ENCODE results near the gene KRTAP16-1.
"Not testable (repeated sequence)": the region's sequence is repeated elsewhere in the genome, so short reads cannot be mapped to it uniquely, and the experiment has no call there.

The KRTAP16-1 gene

DNA sequence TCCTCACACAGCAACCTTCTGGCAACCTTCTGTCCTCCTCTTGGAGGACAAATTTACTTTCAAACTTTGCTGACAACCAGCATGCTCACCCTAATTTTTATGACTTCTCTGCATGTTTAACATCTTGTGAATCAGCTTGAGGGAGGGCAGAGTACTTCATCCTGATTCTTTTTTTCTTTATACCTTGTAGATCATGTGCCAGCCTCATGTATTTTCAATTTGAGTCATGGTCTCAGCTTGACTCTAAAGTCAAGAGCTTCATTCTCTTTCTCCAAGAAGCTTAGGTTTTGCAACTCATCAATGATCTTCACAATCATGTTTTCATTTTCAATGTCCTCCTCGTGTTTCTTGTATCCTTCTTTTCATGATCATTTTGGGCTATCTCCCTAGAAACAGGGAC is 37.3 kb downstream of the KRTAP16-1 start:
- Histone ChIP-seq H2AFZ (ENCODE audit: low read length) (no peak overlapping the region), H3K79me2 (ENCODE audit: low read length) (no peaks in the 10 kb centered on the region), H3F3A (ENCODE audit: insufficient read depth, low read length) (no peaks in the 10 kb centered on the region), H3K4me1 (ENCODE audit: low read length) (no peaks in the 10 kb centered on the region), H3K9ac (ENCODE audit: low read length) (no peak overlapping the region), H3K27ac (ENCODE audit: low read length) (no peak overlapping the region), H3K9me2 (replicated peaks; ENCODE audit: insufficient read depth, low read length) (no peaks in the 10 kb centered on the region), H4K20me1 (ENCODE audit: insufficient read depth, low read length) (no peaks in the 10 kb centered on the region), H3K4me3 (ENCODE audit: low read length) (no peak overlapping the region), H3K27me3 (replicated peaks; ENCODE audit: insufficient read depth, low read length) (no peaks in the 10 kb centered on the region), H3K4me2 (ENCODE audit: low read depth, low read length) (no peak overlapping the region), H3K36me3 (replicated peaks; ENCODE audit: insufficient read depth, low read length) (no peaks in the 10 kb centered on the region), H3K9me3 (replicated peaks; ENCODE audit: insufficient read depth, low read length) (no peaks in the 10 kb centered on the region)
- TF ChIP-seq, protein P1, sequence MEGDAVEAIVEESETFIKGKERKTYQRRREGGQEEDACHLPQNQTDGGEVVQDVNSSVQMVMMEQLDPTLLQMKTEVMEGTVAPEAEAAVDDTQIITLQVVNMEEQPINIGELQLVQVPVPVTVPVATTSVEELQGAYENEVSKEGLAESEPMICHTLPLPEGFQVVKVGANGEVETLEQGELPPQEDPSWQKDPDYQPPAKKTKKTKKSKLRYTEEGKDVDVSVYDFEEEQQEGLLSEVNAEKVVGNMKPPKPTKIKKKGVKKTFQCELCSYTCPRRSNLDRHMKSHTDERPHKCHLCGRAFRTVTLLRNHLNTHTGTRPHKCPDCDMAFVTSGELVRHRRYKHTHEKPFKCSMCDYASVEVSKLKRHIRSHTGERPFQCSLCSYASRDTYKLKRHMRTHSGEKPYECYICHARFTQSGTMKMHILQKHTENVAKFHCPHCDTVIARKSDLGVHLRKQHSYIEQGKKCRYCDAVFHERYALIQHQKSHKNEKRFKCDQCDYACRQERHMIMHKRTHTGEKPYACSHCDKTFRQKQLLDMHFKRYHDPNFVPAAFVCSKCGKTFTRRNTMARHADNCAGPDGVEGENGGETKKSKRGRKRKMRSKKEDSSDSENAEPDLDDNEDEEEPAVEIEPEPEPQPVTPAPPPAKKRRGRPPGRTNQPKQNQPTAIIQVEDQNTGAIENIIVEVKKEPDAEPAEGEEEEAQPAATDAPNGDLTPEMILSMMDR (IDR thresholded peaks at IDR 0.05; ENCODE audit: low read length), result no peak
- no peak for TF ChIP-seq EZH2 (optimal IDR thresholded peaks at IDR 0.05; ENCODE audit: low read depth, low read length)
- no peak for TF ChIP-seq EZH2phosphoT487 (IDR thresholded peaks at IDR 0.05; ENCODE audit: low read length)
- DNase-seq, result no peak

DNA sequence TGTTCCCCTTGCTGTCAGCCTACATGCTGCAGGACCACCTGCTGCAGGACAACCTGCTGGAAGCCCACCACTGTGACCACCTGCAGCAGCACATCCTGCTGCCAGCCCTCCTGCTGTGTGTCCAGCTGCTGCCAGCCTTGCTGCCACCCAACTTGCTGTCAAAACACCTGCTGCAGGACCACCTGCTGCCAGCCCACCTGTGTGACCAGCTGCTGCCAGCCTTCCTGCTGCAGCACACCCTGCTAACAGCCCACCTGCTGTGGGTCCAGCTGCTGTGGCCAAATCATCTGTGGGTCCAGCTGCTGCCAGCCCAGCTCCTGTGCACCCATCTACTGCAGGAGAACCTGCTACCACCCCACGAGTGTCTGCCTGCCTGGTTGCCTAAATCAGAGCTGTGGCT is 37.8 kb downstream of the KRTAP16-1 start:
- H3K27ac ChIP-seq (ENCODE audit: low read length); H3K9ac ChIP-seq (ENCODE audit: low read length); H3K79me2 ChIP-seq (ENCODE audit: low read length); H4K20me1 ChIP-seq (ENCODE audit: insufficient read depth, low read length); H3K4me3 ChIP-seq (ENCODE audit: low read length); H3K36me3 ChIP-seq (replicated peaks; ENCODE audit: insufficient read depth, low read length); H3K4me1 ChIP-seq (ENCODE audit: low read length); H3K4me2 ChIP-seq (ENCODE audit: low read depth, low read length); H3K9me2 ChIP-seq (replicated peaks; ENCODE audit: insufficient read depth, low read length); H3K9me3 ChIP-seq (replicated peaks; ENCODE audit: insufficient read depth, low read length); H3F3A ChIP-seq (ENCODE audit: insufficient read depth, low read length); H3K27me3 ChIP-seq (replicated peaks; ENCODE audit: insufficient read depth, low read length); H2AFZ ChIP-seq (ENCODE audit: low read length); DNase-seq: not testable (repeated sequence)

DNA sequence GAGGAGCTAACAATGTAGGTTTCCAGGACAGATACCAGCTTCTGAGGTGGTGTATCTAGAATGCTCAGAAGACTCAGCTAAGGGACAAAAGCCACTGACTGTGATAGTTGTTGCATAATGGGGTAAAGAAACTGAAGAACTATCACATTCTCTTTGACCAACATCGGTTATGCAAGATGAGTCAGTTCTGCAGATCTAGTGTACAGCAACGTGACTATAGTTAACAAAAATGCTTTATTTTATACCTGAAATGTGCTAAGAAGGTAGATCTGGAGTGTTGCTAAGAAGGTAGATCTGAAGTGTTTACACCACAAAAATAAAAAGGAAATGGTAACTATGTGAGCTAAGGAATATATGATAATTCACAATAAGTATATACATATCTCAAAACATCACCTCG is 41.4 kb downstream of the KRTAP16-1 start:
- Histone ChIP-seq H3K27ac (ENCODE audit: low read length) (no peak overlapping the region), H3K9ac (ENCODE audit: low read length) (no peak overlapping the region), H2AFZ (ENCODE audit: low read length) (no peak overlapping the region), H3K4me2 (ENCODE audit: low read depth, low read length) (no peak overlapping the region), H3K36me3 (replicated peaks; ENCODE audit: insufficient read depth, low read length) (no peaks in the 10 kb centered on the region), H3K4me3 (ENCODE audit: low read length) (no peak overlapping the region), H3K4me1 (ENCODE audit: low read length) (no peaks in the 10 kb centered on the region), H3K9me2 (replicated peaks; ENCODE audit: insufficient read depth, low read length) (no peaks in the 10 kb centered on the region), H3K27me3 (replicated peaks; ENCODE audit: insufficient read depth, low read length) (no peaks in the 10 kb centered on the region), H3F3A (ENCODE audit: insufficient read depth, low read length) (no peaks in the 10 kb centered on the region), H3K9me3 (replicated peaks; ENCODE audit: insufficient read depth, low read length) (no peaks in the 10 kb centered on the region), H3K79me2 (ENCODE audit: low read length) (no peaks in the 10 kb centered on the region), H4K20me1 (ENCODE audit: insufficient read depth, low read length) (no peaks in the 10 kb centered on the region)
- TF ChIP-seq EZH2phosphoT487 (IDR thresholded peaks at IDR 0.05; ENCODE audit: low read length), result no peak
- TF ChIP-seq, protein P1 (IDR thresholded peaks at IDR 0.05; ENCODE audit: low read length), result no peak
- TF ChIP-seq EZH2 (optimal IDR thresholded peaks at IDR 0.05; ENCODE audit: low read depth, low read length), result no peak
- DNase-seq, result no peak

DNA sequence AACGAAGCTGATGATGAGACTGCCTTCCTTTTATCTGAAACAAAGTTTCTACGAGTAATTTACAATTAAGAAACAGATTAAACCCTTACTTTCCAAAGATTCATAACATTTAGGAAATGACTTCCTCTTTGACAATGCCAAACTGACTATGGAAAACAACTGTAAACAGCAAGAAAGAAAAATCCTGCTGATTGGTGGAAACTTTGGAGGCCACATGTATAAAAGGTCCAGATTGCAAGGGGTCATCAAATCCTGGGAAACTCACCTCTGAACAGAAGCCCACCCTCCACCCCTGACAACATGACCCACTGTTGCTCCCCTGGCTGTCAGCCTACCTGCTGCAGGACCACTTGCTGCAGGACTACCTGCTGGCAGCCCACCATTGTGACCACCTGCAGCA is 44.0 kb downstream of the KRTAP16-1 start, which contains the start of gene KRTAP9-6:
Gene KRTAP9-6 (plus strand): TSS at position 301 of the 400 bp plus-strand sequence. CDS start 0 bp downstream, at position 301.
- Histone ChIP-seq H3K9ac (ENCODE audit: low read length) (no peak within 1 kb of the TSS), H3K9me3 (replicated peaks; ENCODE audit: insufficient read depth, low read length) (no peaks in the 10 kb centered on the region), H3K4me1 (ENCODE audit: low read length) (no peaks in the 10 kb centered on the region), H4K20me1 (ENCODE audit: insufficient read depth, low read length) (no peaks in the 10 kb centered on the region), H3K27ac (ENCODE audit: low read length) (no peak within 1 kb of the TSS), H3K36me3 (replicated peaks; ENCODE audit: insufficient read depth, low read length) (no peaks in the 10 kb centered on the region), H3K4me2 (ENCODE audit: low read depth, low read length) (no peak within 1 kb of the TSS), H3K79me2 (ENCODE audit: low read length) (no peaks in the 10 kb centered on the region), H3F3A (ENCODE audit: insufficient read depth, low read length) (no peaks in the 10 kb centered on the region), H3K4me3 (ENCODE audit: low read length) (no peak within 1 kb of the TSS), H3K9me2 (replicated peaks; ENCODE audit: insufficient read depth, low read length) (no peaks in the 10 kb centered on the region), H2AFZ (ENCODE audit: low read length) (no peak within 1 kb of the TSS), H3K27me3 (replicated peaks; ENCODE audit: insufficient read depth, low read length) (no peaks in the 10 kb centered on the region)
- no peak for DNase-seq
- TF ChIP-seq, protein P1 (IDR thresholded peaks at IDR 0.05; ENCODE audit: low read length), result no peak
- TF ChIP-seq EZH2 (optimal IDR thresholded peaks at IDR 0.05; ENCODE audit: low read depth, low read length) (no peak), EZH2phosphoT487 (IDR thresholded peaks at IDR 0.05; ENCODE audit: low read length) (no peak)
